Hypothalamus (tissue), 51 donors: Measurements from ENCODE around the gene RABL6.

Experiments
- DNase-seq, 51 donors: peaks; one replicate each; lab custom pipeline; 2025; lab: John Stamatoyannopoulos, UW

RABL6 gene

DNA sequence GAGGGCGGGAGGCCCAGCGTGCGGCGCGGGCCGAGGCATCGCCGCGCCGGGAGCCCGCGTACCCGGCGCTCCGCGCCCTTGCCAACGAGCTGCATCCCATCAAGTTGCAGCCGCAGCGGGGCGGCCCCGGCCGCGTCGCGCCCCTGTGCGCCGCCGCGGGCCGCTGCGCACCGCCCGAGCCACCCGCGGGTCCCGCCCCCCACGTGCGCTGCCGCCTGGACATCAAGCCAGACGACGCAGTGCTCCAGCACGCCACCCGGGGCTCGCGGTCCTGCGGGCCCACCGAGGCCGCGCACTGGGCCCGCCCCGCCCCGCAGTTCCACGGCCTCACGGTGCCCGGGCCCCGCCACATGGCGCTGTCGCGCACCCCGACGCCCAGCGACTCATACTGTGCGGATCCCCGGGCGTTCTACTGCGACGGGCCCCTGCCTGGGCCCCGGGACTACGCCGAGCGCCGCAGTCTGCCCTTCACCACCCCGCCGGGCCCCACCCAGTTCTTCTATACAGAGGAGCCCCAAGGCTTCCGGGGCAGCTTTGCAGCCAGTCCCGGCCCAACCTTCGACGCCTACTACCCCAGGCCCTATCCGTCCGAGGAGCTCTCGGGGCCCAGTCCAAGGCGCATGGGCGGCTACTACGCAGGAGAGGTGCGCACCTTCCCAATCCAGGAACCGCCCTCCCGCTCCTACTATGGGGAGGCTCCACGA lies 37.2 kb downstream of the RABL6 start:
- no peak for DNase-seq

DNA sequence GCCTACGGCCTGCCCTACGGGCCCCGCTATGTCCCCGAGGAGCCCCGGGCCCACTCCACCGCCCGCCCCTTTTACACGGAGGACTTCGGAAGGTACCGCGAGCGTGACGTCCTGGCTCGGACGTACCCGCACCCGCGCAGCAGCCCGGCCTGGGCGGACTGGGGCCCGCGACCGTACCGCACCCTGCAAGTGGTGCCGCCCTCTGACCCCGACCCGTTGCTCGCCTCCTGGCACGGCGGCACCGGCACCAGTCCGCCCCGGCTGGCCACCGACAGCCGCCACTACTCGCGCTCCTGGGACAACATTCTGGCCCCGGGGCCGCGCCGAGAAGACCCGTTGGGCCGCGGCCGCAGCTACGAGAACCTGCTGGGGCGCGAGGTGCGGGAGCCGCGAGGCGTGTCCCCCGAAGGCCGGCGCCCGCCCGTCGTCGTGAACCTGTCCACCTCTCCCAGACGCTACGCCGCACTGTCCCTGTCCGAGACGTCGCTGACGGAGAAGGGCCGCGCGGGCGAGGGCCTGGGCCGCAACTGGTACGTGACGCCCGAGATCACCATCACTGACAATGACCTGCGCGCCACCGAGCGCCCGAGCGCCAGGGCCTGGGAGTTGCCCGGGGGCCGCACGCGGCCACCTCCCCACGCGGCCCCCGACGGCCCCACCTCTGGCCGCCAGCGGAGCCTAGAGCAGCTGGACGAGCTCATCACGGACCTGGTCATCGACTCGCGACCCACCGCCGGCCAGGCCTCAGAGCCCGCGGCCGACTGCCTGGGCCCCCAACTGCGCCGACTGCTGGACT lies 37.9 kb downstream of the RABL6 start:
- DNase-seq = no peak

DNA sequence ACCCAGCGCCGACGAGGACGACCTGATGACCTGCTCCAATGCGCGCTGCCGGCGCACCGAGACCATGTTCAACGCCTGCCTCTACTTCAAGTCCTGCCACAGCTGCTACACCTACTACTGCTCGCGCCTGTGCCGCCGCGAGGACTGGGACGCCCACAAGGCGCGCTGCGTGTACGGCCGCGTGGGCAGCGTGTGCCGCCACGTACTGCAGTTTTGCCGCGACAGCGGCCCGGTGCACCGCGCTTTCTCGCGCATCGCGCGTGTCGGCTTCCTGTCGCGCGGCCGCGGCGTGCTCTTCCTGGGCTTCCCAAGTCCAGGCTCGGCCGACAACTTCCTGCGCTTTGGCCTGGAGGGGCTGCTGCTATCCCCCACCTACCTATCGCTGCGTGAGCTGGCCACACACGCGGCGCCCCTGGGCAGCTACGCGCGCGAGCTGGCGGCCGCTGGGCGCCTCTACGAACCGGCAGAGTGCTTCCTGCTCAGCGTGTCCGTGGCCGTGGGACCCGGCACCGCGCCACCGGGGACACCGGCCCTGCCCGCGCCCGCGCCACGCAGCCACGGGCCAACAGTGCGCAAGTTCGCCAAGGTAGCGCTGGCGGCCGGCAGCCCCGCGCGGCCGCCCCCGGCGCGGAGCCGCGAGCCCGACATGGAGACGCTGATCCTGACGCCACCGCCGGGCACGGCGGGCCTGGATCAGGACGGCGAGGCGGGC lies 38.8 kb downstream of the RABL6 start:
- DNase-seq = no peak

- peak in 1 of 51 donors; percentile 21 for DNase-seq
Measured at GRCh38 chr9:136847088-136847825, 39.5 kb downstream of the RABL6 start.

DNA sequence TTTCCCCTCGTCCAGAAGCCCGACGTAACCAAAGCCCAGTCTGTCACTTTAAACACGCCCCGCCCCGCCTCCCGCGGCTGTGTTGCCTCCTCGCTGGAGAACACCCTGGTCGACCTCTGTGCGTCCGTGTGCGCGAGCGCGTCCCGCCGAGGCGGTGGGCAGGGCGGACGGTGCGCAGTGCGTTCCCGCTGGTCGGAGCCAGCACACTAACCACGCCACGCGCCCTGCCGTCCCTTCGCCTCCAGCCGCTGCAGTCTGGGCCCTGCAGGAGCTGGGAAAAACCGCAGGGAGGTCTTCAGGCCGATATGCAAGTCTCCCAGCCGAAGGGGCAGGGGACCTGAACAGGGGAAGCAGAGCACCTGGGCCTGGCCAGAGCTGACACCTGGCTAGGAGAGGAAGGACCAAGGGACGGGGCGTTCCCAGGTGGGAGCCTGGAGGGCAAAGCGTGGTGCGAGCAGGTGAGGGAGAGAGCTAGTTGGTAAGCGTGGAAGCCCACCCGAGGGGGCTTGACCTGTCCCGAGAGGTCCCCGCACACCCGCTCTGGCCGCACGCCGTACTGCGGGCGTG lies 40.2 kb downstream of the RABL6 start:
- peak in 5 of 51 donors; percentile 14 to 34 (median 31) for DNase-seq

DNA sequence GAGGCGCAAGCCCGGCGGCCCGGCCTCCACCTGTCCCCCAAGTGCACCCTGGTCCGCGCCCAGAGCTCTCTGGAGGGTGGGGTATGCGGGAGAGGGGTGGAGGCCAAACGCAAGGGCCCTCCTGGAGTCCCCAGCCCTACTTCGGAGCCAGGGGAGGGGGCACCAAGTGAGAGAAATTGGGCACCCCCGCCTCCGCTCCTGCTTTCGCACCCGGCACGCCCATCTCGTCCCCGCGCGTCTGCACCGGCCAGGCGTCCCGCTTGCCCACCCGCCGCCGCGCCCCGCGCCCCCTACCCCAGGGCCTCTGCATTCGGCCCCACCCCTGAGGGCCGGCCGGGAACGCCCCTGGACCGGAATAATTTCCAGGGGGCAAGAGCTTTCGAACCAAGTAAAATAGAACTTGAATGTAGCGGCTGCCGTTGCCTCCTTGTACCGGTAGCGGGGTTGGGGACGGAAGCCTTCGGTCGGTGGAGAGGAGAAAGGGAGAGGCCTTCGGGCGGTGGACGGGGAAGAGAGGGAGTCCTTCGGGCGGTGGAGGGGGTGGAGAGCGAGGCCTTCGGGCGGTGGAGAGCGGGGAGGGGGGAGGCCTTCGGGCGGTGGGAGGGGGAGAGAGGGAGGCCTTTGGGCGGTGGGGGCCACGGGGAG lies 40.8 kb downstream of the RABL6 start:
- DNase-seq = peak in 6 of 51 donors; percentile 44 to 79 (median 64)

- DNase-seq = peak; percentile 90 to 99 (median 97)
Measured at GRCh38 chr9:136849038-136849959, 41.6 kb downstream of the RABL6 start, which contains the start of gene PHPT1. PHPT1 (plus strand) TSS chr9:136849409; CDS start chr9:136849431, 22 bp downstream.

GRCh38 chr9:136849960-136850865 lies 42.5 kb downstream of the RABL6 start:
- DNase-seq = peak in 1 of 51 donors; percentile 66

DNA sequence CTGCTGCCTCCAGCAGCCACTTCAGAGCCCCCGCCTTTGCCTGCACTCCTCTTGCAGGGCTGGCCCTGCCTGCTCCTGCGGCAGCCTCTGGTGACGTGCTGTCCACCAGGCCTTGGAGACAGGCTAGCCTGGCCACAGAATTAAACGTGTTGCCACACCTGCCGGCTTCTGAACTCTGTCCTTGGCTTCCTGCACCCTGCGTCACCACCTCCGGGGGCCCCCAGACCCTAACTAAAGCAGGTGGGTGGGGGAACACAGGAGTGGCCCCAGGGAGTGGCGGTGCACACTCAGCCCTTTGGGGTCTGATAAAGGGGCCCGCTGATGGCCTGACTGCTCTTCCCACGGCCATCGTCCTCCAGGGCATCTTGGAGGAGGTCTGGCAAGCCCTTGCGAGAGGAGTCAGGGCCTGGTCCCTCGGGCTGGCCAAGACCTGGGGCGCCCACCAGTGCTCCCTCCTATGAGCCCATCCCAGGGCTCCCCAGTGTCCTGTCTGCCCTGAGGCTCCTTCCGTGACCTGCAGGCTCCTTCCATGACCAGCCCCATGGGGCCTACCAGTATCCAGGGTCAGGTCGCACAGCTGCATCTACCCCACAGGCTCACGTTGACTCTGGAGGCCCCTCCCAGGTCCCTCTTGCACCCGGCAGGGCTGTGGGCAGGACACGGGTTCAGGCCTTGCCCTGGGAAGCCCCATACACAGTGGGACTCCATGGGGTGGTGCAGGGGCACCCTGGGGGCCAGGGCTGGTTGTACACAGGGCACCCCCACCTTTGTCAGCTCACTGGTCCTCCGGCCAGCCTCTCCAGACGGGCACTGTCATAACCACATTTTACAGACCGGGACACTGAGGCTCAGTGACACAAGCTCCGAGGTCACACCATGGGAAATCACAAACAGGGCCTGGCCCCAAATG lies 43.4 kb downstream of the RABL6 start:
- DNase-seq = no peak

- DNase-seq = no peak
Measured at GRCh38 chr9:136851941-136852663, 44.4 kb downstream of the RABL6 start, which contains the start of gene MAMDC4. MAMDC4 (plus strand) TSS chr9:136852346; CDS start chr9:136852417, 71 bp downstream.

DNA sequence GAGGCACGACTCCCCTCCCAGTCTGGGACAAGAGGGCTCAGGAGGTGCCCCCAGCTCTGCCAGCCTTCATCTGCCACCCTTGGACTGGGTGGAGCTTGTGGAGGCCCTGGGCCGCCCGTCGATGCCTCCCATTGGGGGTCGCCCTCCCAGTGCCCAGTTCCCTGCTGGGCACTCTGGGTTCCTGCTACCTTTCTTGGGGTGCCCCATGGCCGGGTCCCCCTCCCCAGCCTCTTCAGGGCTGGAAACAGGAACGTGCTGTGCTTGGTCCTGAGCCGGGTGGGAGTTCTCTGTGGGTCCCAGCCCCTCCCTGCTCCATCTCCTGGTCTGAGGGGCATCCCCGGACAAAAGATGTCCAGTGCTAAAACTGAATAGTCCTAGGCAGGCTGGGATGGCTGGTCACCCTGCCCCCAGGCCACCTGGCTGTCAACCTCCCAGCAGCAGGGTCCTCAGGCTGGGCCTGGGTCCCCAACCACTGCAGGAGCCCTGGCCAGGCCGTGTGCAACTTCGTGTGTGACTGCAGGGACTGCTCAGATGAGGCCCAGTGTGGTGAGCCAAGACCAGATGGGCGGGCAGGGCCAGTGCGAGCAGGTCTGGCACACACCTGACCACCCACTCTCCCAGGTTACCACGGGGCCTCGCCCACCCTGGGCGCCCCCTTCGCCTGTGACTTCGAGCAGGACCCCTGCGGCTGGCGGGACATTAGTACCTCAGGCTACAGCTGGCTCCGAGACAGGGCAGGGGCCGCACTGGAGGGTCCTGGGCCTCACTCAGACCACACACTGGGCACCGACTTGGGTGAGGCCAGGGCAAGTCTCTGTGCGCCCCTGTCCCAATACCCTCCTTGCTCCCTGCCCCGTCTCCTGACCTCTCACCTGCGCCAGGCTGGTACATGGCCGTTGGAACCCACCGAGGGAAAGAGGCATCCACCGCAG lies 45.2 kb downstream of the RABL6 start:
- DNase-seq = no peak

- DNase-seq = no peak
Measured at GRCh38 chr9:136853596-136854112, 45.9 kb downstream of the RABL6 start.

- DNase-seq = no peak
Measured at GRCh38 chr9:136854113-136854841, 46.5 kb downstream of the RABL6 start.
